Measurements from ENCODE around the gene CNNM2.

DNA sequence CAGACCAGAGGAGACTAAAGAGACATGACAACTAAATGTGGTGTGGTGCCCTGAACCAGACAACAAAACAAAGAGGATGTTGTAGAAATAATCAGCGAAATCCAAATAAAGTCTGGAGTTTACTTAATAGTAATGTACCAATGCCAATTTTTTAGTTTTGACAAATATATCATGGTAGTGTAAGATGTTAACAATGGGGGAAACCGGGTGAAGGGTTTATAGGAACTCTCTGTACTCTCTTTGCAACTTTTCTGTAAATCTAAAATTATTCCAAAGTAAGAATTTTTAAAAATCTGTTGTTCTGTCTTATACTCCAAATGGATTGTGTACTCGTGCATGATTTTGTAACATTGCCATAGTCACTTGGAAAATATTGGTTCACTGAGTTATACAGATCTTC lies 129.3 kb downstream of the CNNM2 start:
- TF ChIP-seq EZH2phosphoT487 (IDR thresholded peaks at IDR 0.05; ENCODE audit: insufficient read depth, low read depth) (no peak), EZH2 (IDR thresholded peaks at IDR 0.05; ENCODE audit: insufficient read depth, poor library complexity, severe bottlenecking) (no peak)
